Measurements from ENCODE around the gene ADAP2.
"Not testable (repeated sequence)": the region's sequence is repeated elsewhere in the genome, so short reads cannot be mapped to it uniquely, and the experiment has no call there.

ADAP2 gene

GRCh38 chr17:30975042-30975820, 53.5 kb downstream of the ADAP2 start:
- no peak for DNase-seq

GRCh38 chr17:30979919-30980318, 58.2 kb downstream of the ADAP2 start:
- DNase-seq, result not testable (repeated sequence)

- DNase-seq, result no peak
These were observed 60.1 kb downstream of the ADAP2 start for GRCh38 chr17:30981531-30982519.

GRCh38 chr17:30982855-30983254, 61.1 kb downstream of the ADAP2 start:
- DNase-seq, result no peak

- DNase-seq, result no peak
These were observed 68.7 kb downstream of the ADAP2 start for GRCh38 chr17:30990458-30990857.

- no peak for DNase-seq
These were observed 70.8 kb downstream of the ADAP2 start for GRCh38 chr17:30992551-30992950.

GRCh38 chr17:30995347-30995746, 73.6 kb downstream of the ADAP2 start:
- DNase-seq, result no peak

- DNase-seq, result no peak
These were observed 74.7 kb downstream of the ADAP2 start for GRCh38 chr17:30996486-30996885.

- no peak for DNase-seq
These were observed 75.5 kb downstream of the ADAP2 start for GRCh38 chr17:30997270-30997669.

GRCh38 chr17:30997842-30998241, 76.1 kb downstream of the ADAP2 start:
- DNase-seq, result no peak

- no peak for DNase-seq
These were observed 80.3 kb downstream of the ADAP2 start for GRCh38 chr17:31002047-31002446.

- DNase-seq, result no peak
These were observed 81.6 kb downstream of the ADAP2 start for GRCh38 chr17:31003225-31003866.

GRCh38 chr17:31004160-31004559, 82.4 kb downstream of the ADAP2 start:
- DNase-seq, result no peak

GRCh38 chr17:31007695-31008373, 86.1 kb downstream of the ADAP2 start:
- no peak for DNase-seq

GRCh38 chr17:31008374-31009041, 86.8 kb downstream of the ADAP2 start:
- DNase-seq, result no peak
